ENCODE results near the gene CDH22.

Gene CDH22

GRCh38 chr20:46212876-46213275, 95.4 kb downstream of the CDH22 start:
- no peak for TF ChIP-seq CTCF (IDR thresholded peaks at IDR 0.05; ENCODE audit: low read depth, low read length)
- H3K27me3 ChIP-seq (ENCODE audit: insufficient read depth, low read depth, severe bottlenecking) = no peaks in the 10 kb centered on the region

GRCh38 chr20:46212252-46212651, 96.0 kb downstream of the CDH22 start:
- H3K27me3 ChIP-seq (ENCODE audit: insufficient read depth, low read depth, severe bottlenecking) = no peaks in the 10 kb centered on the region
- DNase-seq = no peak
- no peaks in the 10 kb centered on the region for H3K9me3 ChIP-seq (ENCODE audit: severe bottlenecking)
- no peak for TF ChIP-seq CTCF (IDR thresholded peaks at IDR 0.05; ENCODE audit: low read depth, low read length)
- no peaks in the 10 kb centered on the region for H3K36me3 ChIP-seq
- H3K4me3 ChIP-seq (ENCODE audit: low read depth, low read length) = no peak overlapping the region
- H3K27ac ChIP-seq = peak overlapping the region; percentile 32; the same call in 1 of the 2 replicates

More at GRCh38 chr20:46212876-46213275, 95.4 kb downstream of the CDH22 start:
- Histone ChIP-seq H3K4me3 (ENCODE audit: low read depth, low read length) (no peak overlapping the region), H3K27ac (no peak overlapping the region), H3K36me3 (no peaks in the 10 kb centered on the region), H3K9me3 (ENCODE audit: severe bottlenecking) (no peaks in the 10 kb centered on the region)
- no peak for DNase-seq

GRCh38 chr20:46211331-46211722, 97.0 kb downstream of the CDH22 start:
- H3K36me3 ChIP-seq = no peaks in the 10 kb centered on the region
- peak; percentile 63 for DNase-seq
- peak overlapping the region; percentile 20 for H3K4me3 ChIP-seq (ENCODE audit: low read depth, low read length)
- peak overlapping the region; percentile 58 for H3K27ac ChIP-seq
- H3K27me3 ChIP-seq (ENCODE audit: insufficient read depth, low read depth, severe bottlenecking) = no peaks in the 10 kb centered on the region
- no peaks in the 10 kb centered on the region for H3K9me3 ChIP-seq (ENCODE audit: severe bottlenecking)
- TF ChIP-seq CTCF (IDR thresholded peaks at IDR 0.05; ENCODE audit: low read depth, low read length) = no peak

GRCh38 chr20:46210672-46211330, 97.5 kb downstream of the CDH22 start:
- DNase-seq = peak; percentile 88
- Histone ChIP-seq H3K4me3 (ENCODE audit: low read depth, low read length) (peak overlapping the region; percentile 20; the same call in 1 of the 2 replicates), H3K36me3 (no peaks in the 10 kb centered on the region), H3K27me3 (ENCODE audit: insufficient read depth, low read depth, severe bottlenecking) (no peaks in the 10 kb centered on the region), H3K9me3 (ENCODE audit: severe bottlenecking) (no peaks in the 10 kb centered on the region), H3K27ac (peak overlapping the region; percentile 58)
- no peak for TF ChIP-seq CTCF (IDR thresholded peaks at IDR 0.05; ENCODE audit: low read depth, low read length)

- Histone ChIP-seq H3K36me3 (no peaks in the 10 kb centered on the region), H3K27me3 (ENCODE audit: insufficient read depth, low read depth, severe bottlenecking) (no peaks in the 10 kb centered on the region), H3K4me3 (ENCODE audit: low read depth, low read length) (no peak overlapping the region), H3K27ac (no peak overlapping the region), H3K9me3 (ENCODE audit: severe bottlenecking) (no peaks in the 10 kb centered on the region)
- DNase-seq = no peak
- no peak for TF ChIP-seq CTCF (IDR thresholded peaks at IDR 0.05; ENCODE audit: low read depth, low read length)
Measured at GRCh38 chr20:46209930-46210671, 98.2 kb downstream of the CDH22 start.

Measured in WERI-Rb-1 (cell line).